ENCODE measurements around the gene RASD1.
"Not testable (repeated sequence)": the region's sequence is repeated elsewhere in the genome, so short reads cannot be mapped to it uniquely, and the experiment has no call there.

Gene RASD1

GRCh38 chr17:17468217-17469010, 27.8 kb downstream of the RASD1 start:
- Histone ChIP-seq H3K4me3 (no peak overlapping the region), H3K27ac (no peak overlapping the region)
- TF ChIP-seq CTCF (IDR thresholded peaks at IDR 0.05): no peak
- no peak for DNase-seq (ENCODE audit: low spot score)

DNA sequence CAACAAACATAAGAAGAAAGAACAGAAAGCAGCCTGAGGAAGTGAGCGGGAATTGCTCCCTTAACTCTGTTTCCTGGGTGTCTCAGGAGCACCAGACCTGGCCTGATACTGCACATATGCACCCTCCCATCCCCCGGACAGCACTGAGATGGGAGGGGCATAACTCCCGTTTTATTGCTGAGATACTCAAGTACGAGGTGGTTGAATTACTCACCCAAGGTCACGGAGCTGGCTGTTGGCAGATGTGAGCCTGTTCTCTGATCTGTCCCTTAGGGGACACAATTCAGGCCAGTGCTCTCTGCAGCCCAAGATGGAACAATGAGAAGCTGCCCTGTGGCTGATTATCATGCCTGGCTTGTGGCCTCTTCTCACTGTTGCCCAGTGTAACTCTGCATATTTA, 28.5 kb downstream of the RASD1 start:
- DNase-seq (ENCODE audit: low spot score): no peak
- Histone ChIP-seq H3K27ac (no peak overlapping the region), H3K4me3 (no peak overlapping the region)
- no peak for TF ChIP-seq CTCF (IDR thresholded peaks at IDR 0.05)

DNA sequence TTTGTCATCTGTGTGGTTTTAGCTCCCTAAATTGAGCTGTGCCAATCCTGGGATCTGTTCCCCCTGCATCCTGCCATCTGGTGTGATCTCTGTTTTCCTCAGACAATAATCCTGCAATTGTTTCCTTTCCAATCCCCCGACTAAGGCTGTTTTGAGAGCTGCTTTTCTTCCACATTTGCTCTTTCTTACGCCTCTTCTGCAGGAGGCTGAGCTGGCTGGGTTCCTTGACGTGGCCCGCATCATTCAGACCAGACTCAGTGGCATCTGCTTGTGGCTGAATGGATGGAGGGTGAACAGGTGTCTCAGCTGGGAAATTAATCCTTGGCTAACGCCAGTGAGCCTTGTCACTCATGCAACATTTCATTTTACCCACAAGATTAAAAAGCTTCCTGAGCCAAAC, 29.2 kb downstream of the RASD1 start:
- TF ChIP-seq CTCF (IDR thresholded peaks at IDR 0.05): no peak
- H3K4me3 ChIP-seq: no peak overlapping the region
- DNase-seq (ENCODE audit: low spot score): no peak
- H3K27ac ChIP-seq: no peak overlapping the region

DNA sequence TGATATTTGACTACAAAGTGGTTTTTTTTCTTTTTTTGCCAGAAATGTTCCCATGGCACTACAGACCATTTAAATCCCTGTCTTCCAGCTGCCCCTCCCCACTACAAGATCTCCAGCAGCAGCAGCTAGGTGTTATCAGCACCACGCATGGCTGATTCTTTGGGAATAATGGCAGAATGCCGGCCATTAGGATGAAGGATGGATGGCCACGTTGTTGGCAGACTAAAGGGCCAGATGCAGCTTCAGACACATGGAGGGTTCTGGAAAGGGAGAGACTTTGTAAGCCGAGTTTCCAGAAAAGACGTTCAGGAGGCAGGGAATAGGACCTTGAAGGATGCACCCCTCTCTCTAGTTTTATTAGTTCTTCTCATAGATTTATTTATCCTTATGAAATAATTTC, 29.7 kb downstream of the RASD1 start:
- H3K4me3 ChIP-seq: no peak overlapping the region
- no peak for TF ChIP-seq CTCF (IDR thresholded peaks at IDR 0.05)
- H3K27ac ChIP-seq: no peak overlapping the region
- no peak for DNase-seq (ENCODE audit: low spot score)

DNA sequence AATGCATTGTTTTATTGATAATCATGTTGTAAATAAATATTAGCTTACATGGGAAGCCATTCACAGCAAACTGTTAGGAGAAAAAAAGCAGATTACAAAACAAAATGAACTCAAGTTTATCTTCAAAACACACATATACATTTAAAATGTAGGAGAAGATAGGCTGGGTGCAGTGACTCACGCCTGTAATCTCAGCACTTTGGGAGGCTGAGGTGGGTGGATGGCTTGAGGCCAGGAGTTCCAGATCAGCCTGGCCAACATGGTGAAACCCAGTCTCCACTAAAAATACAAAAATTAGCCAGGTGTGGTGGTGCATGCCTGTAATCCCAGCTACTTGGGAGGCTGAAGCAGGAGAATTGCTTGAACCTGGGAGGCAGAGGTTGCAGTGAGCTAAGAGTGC, 30.3 kb downstream of the RASD1 start:
- H3K4me3 ChIP-seq; DNase-seq (ENCODE audit: low spot score); H3K27ac ChIP-seq: not testable (repeated sequence)

GRCh38 chr17:17463821-17464220, 32.4 kb downstream of the RASD1 start:
- no peak overlapping the region for H3K4me3 ChIP-seq
- no peak for TF ChIP-seq CTCF (IDR thresholded peaks at IDR 0.05)
- no peak for DNase-seq (ENCODE audit: low spot score)
- no peak overlapping the region for H3K27ac ChIP-seq

DNA sequence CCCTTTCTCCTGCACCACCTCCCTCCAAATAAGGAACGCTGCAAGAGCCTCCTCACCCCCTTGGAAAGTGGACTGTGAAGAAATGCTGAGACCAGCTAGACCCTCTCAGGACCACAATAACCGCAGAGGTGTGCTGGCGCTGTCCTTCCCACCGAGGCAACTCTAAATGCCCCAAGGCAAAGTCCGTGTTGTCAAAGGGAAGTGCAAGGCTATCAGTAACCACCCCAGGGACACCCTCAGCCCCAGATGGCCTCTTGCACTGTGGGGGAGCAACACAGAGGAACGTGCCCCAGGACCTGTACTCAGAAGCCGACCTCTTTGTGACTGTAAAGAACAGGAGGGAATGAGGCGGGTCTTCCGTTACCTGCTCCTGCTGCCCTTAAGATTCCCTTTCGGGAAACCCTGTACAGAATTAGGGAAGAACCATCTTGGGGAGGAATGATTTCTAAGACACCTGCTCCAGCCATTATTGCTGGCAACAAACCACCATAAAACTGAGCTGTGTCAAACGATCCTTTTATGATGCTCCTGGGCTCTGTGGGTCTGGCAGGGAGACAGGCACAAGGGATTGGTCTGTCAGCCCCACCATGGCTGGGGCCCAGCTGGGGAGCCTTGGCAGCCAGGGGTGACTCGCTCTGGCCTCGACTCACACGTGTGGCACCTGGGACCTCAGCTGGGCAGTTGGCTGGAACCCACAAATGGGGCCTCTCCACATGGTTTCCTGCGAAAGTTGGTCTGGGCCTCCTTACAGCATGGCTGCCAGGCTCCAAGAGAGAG, 34.0 kb downstream of the RASD1 start:
- TF ChIP-seq CTCF (IDR thresholded peaks at IDR 0.05): no peak
- Histone ChIP-seq H3K27ac (no peak overlapping the region), H3K4me3 (no peak overlapping the region)
- DNase-seq (ENCODE audit: low spot score): no peak

All from coronary artery (tissue), 2 donors.